ENCODE data around the gene THUMPD3. TPM values are rescaled to one million over a fixed set of nuclear protein-coding genes. Genes with fewer than 3 reads are reported as not detected.

Gene THUMPD3
- total and polyA plus RNA-seq, 2 of the 13 experiments (the other 11 are each of a cell fraction or from before 2014, with no cell fraction given): 31.2 to 44.1 TPM

DNA sequence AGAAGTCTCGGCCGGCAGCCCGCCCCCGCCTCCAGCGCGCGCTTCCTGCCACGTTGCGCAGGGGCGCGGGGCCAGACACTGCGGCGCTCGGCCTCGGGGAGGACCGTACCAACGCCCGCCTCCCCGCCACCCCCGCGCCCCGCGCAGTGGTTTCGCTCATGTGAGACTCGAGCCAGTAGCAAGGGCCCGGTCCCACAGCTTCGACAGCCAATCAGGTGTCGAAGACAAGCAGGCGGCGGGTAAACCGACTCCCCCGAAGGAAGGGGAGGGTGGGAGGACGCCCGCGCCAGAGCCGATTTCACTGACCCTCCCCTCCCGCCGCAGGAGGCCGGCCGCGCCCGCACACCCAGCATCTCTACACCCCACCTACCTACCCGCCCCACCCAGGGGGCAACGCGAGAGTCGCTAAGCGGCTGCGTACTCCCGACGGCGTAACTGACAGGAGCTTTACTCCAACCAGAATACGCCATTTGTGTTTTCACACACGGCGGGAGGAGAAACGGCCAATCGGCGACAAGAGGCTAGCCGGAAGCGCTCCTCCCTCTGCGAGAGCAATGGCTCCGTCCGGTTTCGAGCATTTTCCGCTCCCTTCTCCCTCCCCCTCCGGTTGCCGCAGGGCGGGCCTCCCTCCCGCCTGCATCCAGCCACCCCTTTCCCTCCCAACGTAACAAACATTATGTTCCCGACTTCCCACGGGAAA is 33.9 kb downstream of the THUMPD3 start (continued):
- TF ChIP-seq CSRNP1 (CRISPR knock-in tag; IDR thresholded peaks at IDR 0.05): peak; percentile 84
- TF ChIP-seq ZBTB39 (CRISPR knock-in tag; IDR thresholded peaks at IDR 0.05): no peak
- TF ChIP-seq THAP7 (CRISPR knock-in tag; IDR thresholded peaks at IDR 0.05): peak; percentile 5; the same call in 1 of the 2 replicates
- peak; percentile 31; the same call in 1 of the 2 replicates for TF ChIP-seq ZNF337 (CRISPR knock-in tag; IDR thresholded peaks at IDR 0.05; ENCODE audit: borderline replicate concordance, low read depth)
- 0 out of 2 replicates have a peak, but pooled peaks have one; percentile 1 for TF ChIP-seq SRF (IDR thresholded peaks at IDR 0.05; ENCODE audit: low read depth, low read length)
- TF ChIP-seq SRSF9 (IDR thresholded peaks at IDR 0.05; ENCODE audit: borderline replicate concordance, insufficient read depth, low read depth, low read length, poor library complexity, severe bottlenecking): no peak
- TF ChIP-seq, protein P1, sequence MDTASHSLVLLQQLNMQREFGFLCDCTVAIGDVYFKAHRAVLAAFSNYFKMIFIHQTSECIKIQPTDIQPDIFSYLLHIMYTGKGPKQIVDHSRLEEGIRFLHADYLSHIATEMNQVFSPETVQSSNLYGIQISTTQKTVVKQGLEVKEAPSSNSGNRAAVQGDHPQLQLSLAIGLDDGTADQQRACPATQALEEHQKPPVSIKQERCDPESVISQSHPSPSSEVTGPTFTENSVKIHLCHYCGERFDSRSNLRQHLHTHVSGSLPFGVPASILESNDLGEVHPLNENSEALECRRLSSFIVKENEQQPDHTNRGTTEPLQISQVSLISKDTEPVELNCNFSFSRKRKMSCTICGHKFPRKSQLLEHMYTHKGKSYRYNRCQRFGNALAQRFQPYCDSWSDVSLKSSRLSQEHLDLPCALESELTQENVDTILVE (CRISPR knock-in tag; IDR thresholded peaks at IDR 0.05): peak; percentile 89
- no peak for TF ChIP-seq AKNA (CRISPR knock-in tag; IDR thresholded peaks at IDR 0.05; ENCODE audit: borderline replicate concordance)
- peak; percentile 91 for TF ChIP-seq YEATS2 (CRISPR knock-in tag; IDR thresholded peaks at IDR 0.05; ENCODE audit: borderline replicate concordance)
- peak; percentile 63; the same call in 1 of the 2 replicates for TF ChIP-seq BORCS8-MEF2B (CRISPR knock-in tag; IDR thresholded peaks at IDR 0.05)
- TF ChIP-seq ZNF530 (CRISPR knock-in tag; IDR thresholded peaks at IDR 0.05; ENCODE audit: low read depth): no peak
- TF ChIP-seq KDM1A (CRISPR knock-in tag; IDR thresholded peaks at IDR 0.05): no peak
- TF ChIP-seq ZNF781 (CRISPR knock-in tag; IDR thresholded peaks at IDR 0.05; ENCODE audit: borderline replicate concordance, not compliant biosample characterization): peak; percentile 77

All from HepG2 (cell line).